Effector CD8-positive, alpha-beta T cell (primary cell): ENCODE data around the gene SEBOX.
"Not testable (repeated sequence)": the region's sequence is repeated elsewhere in the genome, so short reads cannot be mapped to it uniquely, and the experiment has no call there.

Experiments used
- DNase-seq: peaks from one replicate; lab custom pipeline; 2025; lab: John Stamatoyannopoulos, UW

Gene SEBOX

GRCh38 chr17:28340374-28340773 is 24.6 kb downstream of the SEBOX start:
- DNase-seq = no peak

DNA sequence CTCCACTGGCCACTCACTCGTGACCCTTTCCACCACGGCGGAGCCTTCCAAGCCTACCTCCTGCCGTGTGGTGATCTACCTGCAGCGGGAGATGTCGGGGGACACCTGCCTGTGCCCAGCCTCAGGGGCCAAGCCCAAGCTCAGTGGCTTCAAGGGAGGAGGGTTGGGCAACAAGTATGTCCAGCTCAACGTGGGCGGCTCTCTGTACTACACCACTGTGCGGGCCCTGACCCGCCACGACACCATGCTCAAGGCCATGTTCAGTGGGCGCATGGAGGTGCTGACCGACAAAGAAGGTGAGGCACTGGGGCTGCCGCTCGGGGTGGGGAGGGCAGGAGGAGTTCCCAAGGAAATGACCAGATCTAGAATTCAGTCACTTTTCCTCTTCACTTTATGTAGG is 25.6 kb downstream of the SEBOX start:
- no peak for DNase-seq

DNA sequence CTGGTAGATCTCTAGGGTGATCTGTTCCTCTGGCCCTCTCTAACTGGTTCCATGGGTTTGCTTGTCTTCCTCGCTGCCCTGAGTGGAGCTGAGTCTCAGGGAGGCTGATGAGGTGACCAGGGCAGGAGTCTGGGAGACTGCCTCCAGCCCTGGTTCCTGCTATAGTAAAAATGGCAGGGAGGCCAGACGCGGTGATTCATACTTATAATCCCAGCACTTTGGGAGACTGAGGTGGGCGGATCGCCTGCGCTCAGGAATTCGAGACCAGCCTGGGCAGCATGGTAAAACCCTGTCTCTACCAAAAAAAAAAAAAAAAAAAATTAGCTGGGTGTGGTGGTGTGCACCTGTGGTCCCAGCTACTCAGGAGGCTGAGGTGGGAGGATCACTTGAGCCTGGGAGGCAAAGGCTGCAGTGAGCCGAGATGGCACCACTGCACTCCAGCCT is 26.2 kb downstream of the SEBOX start:
- DNase-seq = not testable (repeated sequence)

DNA sequence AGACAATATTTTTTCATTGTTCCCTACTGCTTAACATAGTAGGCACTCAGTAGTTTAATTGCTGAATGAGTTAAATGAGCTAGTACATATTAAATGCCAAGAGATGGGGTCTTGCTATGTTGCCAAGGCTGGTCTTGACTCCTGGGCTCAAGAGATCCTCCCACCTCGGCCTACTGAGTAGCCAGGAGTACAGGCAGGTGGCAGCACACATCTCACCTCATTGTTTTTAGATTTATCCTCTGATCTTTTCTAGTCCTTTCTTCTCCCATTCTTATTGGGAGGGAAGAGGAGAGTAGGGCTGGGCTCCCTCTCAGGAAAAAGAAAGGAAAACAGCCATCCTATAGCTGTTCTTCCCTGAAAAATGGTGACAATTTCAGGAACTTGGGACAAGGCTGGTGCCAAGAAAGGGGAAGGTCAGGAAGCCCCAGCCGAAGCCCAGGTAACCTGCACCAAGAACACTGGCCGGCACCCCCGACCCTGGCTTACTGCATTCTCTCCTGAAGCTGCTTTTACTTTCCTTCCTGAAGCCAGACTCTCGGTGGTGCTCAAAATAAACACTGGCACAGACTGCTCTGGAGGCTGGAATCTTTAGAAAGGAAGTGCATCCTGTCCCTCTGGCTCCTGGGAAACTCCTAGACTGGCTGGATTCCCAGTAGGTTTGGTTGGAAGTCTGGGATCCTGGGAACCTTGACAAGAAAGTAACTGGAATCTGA is 26.8 kb downstream of the SEBOX start:
- DNase-seq = no peak

GRCh38 chr17:28335959-28336871 is 28.8 kb downstream of the SEBOX start:
- DNase-seq = no peak

DNA sequence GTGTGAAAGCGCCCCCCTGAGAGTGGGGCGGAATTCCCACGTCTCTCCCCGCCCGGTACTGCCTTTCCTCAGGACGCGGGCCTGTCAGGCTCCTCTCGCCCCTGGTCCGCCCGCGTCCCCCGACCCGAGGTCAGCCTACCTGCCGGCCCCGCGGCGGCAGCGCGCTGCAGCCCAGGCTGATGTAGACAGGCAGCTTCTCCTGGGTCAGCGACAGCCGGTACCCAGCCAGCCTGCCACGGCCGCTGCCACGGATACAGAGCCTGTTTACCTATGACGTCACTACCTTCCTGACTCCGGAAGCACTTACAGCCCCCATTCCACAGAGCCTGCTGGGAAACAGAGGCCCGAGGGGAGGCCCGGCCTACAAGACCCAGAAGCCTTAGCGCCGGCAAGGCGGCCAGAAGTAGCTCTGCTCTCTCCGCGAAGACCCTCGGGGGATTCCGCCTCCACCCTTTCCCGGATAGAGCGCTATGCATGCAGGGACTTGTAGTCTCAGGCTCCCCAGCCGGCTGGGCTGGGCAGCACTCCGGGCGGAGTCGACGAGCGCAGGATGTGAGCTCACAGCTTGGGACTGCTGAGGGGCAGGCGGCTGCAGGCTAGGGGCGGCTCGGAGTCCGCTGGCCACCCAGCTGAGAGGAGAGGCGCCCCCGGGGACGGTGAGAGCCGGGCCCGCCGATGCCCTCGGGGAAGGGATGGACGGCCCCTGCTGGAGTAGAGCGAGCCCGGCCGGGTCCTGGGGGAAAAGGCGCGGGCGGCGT is 29.6 kb downstream of the SEBOX start, which contains the start of the genes IFT20 and TNFAIP1:
Gene IFT20, minus strand, starts transcription at position 272 of the 758 bp plus-strand sequence. CDS start 3,487 bp downstream, outside the sequence.
Gene TNFAIP1, plus strand, starts transcription at position 561 of the 758 bp plus-strand sequence. CDS start 3,761 bp downstream, outside the sequence.
- peak; percentile 95 for DNase-seq

GRCh38 chr17:28334666-28335200 is 30.3 kb downstream of the SEBOX start:
- DNase-seq = no peak

- no peak for DNase-seq
Measured at GRCh38 chr17:28334171-28334570, 30.8 kb downstream of the SEBOX start.

GRCh38 chr17:28333083-28333746 is 31.8 kb downstream of the SEBOX start:
- no peak for DNase-seq

DNA sequence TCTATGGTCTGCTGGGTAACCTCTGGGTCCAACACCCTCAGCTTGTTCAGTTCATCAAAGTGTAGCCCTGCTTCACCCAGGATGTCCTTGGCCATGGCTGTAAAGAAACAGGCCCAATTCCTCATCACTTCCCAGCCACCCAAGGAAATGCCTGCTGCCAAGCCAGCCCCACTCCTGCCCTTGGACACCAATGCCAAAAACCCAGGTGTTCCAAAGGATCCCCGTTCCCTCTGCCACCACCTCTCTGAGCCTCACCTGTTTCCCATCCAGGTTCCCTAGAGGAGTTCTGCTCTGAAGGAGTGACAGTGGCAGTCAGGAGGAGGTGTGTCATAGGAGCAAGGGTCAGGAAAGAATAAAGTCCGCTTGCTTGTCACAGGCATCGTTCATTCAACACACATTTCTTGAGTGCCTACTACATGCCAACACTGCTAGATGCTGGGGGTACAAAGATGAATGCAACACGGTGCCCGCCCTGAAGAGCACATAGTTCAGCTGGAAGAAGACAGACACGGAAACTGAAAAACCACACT is 33.0 kb downstream of the SEBOX start:
- DNase-seq = no peak

DNA sequence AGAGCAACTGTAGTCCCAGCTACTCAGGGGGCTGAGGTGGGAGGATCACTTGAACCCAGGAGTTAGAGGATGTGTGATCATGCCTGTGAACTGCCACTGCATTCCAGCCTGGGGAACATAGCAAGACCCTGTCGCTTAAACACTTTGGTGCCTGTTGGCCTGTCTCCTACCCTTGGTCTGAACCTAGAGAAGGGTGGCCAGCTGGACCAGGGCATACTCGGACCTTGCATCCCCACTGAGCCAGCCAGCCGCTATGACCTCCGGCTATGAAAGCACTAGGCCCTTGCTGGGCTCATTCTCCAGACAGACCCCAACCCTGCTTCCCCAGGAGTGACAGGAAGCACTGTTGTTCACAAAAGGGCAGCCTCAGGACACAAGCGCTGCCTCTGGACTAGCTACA is 34.3 kb downstream of the SEBOX start:
- DNase-seq = no peak

GRCh38 chr17:28328325-28328724 is 36.7 kb downstream of the SEBOX start:
- no peak for DNase-seq

GRCh38 chr17:28327709-28328108 is 37.3 kb downstream of the SEBOX start:
- DNase-seq = no peak

DNA sequence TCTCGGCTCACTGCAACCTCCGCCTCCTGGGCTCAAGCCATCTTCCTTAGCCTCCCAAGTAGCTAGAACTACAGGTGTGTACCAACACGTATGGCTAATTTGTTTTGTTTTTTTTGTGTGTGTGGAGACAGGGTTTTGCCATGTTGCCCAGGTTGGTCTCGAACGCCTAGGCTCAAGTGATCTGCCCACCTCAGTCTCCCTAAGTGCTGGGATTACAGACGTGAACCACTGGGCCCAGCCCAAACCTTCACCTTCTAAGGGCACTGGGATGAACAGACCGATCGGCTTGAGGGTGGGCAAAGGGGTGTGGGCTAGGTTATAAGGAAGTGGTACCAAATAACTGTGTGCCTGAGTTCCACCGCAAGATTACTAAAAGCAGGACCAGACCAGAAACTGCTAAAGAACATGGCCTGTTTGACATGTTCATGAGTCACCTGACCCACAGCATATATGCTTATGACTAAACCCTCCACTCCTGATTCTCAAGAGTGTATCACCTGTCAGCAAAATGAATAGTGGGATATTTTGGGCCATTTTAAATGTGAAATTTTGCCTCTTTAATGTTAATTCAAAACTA is 37.9 kb downstream of the SEBOX start:
- DNase-seq = no peak

GRCh38 chr17:28326114-28326513 is 38.9 kb downstream of the SEBOX start:
- DNase-seq = no peak

- DNase-seq = no peak
Measured at GRCh38 chr17:28325211-28325610, 39.8 kb downstream of the SEBOX start.

- DNase-seq = no peak
Measured at GRCh38 chr17:28324781-28325180, 40.2 kb downstream of the SEBOX start.

GRCh38 chr17:28324267-28324745 is 40.7 kb downstream of the SEBOX start:
- DNase-seq = no peak

- DNase-seq = no peak
Measured at GRCh38 chr17:28320215-28321061, 44.6 kb downstream of the SEBOX start.

GRCh38 chr17:28319598-28319935 is 45.4 kb downstream of the SEBOX start:
- no peak for DNase-seq
